ENCODE results near the gene C2orf92.
A peak's percentile ranks its signal among the peaks of the same experiment; 100 is the strongest.

The C2orf92 gene

DNA sequence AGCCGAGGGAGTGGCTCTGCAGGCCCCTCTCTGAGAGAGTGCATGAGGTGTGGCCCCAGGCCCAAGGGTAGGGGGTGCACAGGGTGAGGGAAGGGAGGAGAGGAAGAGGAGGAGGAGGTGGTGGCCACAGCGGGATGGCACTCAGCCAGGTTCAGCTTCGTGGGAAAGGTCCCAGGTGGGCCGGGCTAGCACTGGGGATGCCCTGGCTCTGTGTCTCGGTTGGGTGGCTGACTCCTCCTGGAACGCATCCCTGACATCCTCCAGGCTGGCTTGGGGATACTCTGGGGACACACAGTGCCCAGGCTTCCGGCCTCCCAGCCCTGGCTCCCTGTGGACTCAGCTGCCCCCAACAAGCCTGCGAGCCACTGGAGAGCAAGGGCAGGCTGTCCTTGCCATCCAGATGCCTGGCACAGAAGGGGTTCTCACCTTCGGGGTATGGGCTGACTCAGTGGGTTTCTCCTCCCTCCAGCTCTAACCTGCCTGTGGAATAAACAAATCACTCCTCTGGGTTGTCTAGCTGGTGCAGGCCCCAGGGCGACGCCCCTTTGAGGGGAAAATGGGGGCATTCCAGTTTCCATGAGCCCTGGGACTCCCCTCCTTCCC, 43.3 kb downstream of the C2orf92 start:
- DNase-seq (ENCODE audit: insufficient read length, low spot score): no peak
- FAIRE-seq: peak; percentile 46

DNA sequence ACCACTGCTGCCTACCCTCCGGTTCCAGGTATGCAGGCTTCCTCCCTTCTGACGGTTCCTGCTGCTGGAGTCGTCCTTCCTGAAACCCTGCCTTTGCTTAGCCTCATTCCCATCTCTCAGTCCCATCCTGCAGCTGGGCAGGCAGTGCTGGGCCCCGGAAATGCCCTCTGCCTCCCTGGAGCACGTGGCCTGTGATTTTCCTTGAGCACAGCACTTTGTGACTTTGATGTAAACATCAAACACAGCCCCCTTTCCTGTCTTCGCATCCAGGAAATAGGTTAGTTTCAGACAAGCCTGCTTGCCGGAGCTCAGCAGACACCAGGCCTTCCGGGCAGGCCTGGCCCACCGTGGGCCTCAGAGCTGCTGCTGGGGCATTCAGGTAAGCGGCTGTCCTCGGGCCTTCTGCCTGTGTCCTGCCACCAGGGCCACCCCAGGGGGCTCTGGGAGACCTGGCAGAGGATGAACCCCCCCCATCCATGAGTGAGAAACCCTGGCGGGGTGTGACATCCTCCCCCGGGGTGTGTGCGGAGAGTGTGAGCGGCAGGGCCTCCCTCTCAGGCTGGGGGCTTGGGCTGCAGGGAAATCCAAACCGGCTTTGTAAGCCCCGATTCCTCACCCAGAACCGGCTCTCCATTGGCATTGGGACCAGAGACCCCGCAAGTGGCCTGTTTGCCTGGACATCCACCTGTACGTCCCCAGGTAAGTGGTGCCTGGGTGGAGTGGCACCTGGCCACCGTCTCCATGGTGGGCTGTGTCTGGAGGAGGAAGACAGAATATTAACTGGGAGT, 44.0 kb downstream of the C2orf92 start, which contains the start of gene ZAP70:
Gene ZAP70, plus strand, starts transcription at position 281 of the 788 bp plus-strand sequence. CDS start 10,461 bp downstream, outside the sequence.
- DNase-seq (ENCODE audit: insufficient read length, low spot score) (no peak), FAIRE-seq (peak; percentile 38)

DNA sequence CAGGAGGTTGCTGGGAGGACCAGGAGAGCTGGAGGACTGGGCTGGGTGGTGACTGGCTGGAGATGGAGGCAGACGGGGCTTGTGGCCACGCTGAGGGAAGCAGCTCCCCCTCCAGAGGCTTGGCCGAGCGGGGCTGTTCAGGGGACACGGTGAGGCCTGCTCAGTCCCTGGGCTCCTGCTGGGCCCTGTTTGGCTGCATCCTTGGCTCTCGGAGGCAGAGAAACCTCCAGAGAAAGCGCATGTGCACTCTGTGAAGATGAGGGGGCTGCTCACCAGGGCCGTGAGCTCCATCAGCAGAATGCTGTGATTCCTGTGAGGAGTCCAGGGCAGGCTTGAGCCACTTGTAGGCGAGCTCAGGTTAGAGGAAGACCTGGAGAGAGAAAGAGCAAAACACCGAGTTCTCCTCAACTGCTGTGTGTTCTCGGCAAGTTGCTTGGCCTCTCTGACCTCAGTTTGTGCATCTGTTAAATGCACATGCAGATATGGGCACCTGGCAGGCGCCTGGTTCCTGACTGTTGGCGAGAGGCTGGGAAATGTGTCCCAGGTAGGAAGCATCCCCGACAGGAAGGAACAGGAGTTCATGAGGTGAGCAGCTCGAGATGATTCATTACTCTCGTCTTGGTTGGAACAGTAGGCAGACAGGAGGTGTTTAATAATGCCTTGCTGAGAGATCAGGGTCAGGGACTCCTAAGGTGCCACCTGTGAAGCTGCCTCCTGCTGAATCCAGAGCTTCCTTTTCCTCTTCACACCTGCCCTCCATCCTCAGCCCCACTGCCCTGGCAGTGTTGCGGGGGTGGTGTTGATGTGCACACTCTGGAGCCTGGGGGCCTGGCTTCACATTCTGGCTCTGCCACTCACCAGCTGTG, 44.8 kb downstream of the C2orf92 start:
- FAIRE-seq (no peak), DNase-seq (ENCODE audit: insufficient read length, low spot score) (no peak)

DNA sequence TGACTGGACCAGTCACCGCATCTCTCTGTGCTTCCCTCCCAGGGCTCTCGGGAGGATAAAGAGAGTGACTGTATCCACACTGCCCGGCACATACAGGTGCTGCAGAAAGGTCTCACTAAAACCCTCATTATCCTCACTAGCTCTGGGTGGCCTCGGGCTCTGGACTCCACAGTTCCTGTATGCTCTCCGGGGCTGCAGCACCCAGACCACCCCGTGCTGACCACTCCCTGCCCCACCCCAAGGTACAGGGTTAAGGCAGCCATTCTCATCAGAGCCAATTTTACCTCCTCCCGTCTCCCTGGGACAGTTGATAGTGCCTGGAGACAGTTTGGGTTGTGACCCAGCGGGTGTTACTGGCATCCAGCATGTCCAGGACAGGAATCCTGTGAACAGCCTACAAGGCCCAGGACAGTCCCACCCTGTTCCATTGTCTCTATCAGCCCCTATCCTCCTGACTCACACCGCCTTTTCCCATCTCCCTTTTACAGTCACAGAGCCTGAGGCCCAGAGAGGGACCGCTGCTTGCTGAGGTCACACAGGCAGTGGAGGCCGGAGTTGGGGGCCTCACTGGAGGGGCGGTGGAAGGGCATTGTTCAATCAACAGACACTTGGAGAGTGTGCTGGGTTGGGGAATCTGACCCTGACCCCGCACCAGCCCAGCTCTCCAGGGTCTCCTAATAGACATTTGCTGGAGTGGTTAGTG, 45.6 kb downstream of the C2orf92 start:
- no peak for FAIRE-seq
- no peak for DNase-seq (ENCODE audit: insufficient read length, low spot score)

DNA sequence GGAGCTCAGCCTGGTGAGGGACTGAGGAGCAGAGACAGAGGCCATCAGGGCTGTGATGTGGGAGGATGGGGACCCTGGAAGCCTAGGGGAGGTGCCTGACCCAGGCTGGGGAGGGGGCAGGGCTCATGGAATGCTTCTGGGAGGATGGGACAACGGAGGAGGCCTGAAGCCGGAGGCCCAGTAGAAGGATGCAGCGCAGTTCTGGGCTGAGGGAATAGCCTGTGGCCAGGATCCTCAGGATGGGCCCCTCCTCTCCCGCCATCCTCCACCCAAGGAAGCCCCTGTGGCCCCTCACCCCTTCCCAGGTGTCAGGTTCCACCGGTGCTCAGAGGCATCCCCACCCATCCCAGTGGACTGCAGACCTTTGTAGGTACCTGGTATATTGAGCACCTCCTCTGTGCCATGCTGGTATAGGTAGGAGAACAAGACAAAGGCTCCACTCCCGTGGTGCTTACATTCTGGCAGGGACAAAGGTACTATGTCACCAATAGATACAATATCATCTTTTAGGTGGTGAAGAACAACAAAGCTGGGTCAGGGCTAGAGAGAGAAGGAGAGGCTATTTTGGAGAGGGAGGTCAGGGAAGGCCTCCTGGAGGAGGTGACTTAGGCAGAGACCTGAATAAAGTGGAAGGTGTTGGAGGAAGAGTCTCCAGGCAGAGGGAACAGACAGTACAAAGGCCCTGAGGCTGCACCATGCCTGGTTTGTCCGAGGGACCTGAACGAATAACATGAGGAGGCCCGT, 46.6 kb downstream of the C2orf92 start:
- no peak for FAIRE-seq

DNA sequence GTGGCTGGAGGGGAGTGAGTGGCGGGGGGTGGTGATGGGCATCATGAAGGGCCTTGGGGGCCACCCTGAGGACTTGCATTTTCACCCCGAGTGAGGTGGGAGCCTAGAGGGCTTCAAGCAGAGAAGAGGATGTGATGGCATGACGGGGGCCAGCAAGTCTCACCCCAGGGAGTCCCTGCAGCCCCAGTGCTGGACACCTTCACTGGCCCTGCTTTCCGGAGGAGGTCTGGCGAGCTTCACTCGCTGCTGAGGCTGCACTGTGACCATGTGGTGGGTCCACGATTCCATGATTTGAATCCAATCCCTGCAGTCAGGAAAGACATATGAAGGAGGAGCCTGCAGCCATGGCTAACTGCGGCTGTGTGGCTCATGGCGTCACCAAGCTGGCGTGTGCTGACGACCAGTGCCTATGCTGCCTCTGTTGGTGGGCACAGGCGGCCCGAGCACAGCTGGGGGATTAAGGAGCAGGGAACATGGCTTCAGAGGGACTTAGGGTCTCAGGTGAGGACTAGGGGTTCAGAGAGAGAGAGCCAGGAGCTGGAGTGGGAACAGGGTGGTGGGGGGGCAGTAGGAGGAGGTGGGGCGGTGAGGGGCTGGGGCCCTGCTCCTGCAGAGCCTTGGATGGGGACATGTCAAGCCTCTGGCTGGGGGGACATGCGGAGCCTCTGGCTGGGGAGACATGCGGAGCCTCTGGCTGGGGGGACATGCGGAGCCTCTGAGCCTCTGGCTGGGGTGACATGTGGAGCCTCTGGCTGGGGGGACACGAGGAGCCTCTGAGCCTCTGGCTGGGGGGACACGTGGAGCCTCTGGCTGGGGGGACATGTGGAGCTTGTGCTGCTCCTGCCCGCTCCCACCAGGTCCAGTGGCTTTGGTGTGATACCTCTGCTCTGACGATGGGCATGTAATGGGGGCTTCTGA, 47.4 kb downstream of the C2orf92 start:
- DNase-seq (ENCODE audit: insufficient read length, low spot score) (no peak), FAIRE-seq (no peak)

More for the DNA sequence above, 46.6 kb downstream of the C2orf92 start:
- DNase-seq (ENCODE audit: insufficient read length, low spot score): no peak

DNA sequence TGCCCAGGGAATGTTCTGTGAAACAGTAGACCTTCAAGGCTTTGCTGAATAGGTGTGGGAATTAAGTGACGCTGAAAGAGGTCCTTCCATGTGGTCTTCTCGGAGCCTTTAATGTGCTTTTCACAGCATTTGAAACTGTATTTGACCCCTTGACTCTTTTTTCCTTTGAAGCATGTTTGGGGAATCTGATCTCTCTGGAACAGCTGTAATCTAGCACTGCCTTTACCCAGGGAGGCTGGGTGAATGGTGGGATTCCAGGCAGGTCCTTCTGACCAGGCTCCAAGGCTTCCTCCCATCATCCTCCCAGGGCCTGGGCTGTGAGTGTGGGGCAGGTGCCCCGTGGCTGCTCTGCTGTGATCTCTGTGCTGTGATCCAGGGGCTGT, 48.1 kb downstream of the C2orf92 start:
- no peak for DNase-seq (ENCODE audit: insufficient read length, low spot score)
- no peak for FAIRE-seq

DNA sequence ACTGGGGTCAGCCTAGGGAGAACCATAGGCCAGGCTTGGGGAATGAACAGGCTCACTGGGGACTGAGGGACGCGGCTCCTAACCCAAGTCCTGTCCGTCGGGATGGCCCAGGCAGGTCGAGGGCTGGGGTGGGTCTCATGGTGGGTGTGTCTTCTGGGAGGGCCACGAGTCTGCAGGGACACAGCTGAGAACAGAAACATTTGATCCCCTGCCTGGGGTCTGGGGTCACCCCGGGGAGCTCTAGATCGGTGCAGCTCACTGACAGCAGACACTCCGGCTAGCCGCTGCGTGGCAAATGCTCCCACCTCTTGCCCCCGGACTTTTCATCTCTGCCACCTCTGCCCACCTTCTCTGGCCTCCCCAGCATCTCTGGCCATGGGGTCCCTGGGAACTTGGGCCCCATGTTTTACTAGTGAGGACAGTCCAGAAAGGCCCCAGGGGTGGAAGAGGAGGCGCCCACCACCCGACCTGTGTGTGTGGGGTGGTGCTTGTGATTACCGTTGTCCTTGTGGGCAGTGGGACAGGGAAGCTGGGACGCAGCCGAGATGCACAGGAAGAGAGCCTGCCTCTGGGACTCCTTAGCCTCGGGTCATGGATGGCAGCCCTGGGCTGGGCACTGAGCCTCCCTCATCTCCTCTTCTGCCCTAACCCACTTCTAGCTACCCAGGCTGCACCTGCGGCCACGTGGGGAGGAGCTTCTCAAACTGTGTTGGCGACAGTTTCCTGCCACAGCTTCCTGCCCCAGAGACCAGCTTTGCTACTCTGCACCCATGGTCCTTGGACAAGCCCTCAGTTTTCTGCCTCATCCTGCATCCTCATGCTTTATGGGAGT, 48.8 kb downstream of the C2orf92 start:
- FAIRE-seq (no peak), DNase-seq (ENCODE audit: insufficient read length, low spot score) (no peak)

DNA sequence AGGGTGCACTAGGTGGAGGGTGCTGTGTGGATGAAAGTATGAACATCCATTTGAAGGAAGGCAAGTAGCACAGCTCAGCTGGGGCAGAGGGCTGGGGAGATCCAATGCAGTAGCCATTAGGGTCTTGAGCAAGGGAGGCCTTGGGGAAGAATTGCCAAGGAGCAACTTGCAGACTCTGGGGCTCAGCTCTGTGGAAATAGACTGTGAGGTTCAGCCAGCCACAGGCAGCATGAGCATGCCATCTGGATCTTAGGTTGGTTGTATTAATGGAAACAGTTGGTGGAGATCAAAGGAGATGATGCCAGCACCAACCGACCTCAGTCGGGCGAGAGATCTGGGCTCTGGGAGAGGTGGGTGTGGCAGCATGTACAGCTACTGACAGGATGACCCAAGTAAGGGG, 49.4 kb downstream of the C2orf92 start:
- no peak for FAIRE-seq

DNA sequence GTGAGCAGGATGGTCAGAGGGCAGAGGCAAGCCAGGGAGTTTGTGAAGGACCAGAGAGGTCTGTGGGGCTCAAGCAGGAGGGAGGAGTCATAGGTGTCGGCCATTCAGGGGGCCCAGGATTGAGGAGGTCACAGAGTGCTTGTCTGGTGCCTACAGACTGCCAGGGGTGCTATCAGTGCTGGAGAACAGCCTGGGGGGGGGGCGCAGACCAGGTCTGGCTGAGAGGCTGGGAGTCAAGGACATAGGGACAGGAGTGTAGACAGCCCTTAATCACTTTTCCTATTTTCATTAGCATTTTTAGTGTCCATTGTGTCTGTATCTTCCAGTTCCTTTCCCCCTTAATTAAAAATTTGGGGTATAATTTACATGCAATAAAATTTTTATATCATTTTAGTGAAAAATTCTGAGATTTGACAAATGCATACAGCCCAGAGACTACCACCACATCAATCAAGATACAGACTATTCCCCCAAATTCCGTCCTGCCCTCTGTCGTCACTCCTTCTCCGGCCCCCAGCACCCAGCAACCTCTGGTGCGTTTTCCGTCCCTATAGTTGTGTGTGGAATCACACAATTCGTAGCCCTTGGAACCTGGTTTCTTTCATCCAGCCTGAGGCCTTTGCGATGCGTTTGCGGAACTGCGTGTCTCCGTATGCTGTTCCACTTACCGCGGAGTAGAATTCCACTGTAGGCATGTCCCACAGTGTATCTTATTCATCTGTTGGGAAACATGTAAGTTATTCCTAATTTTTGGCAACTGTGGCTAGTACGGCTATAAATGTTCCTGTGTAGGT, 50.0 kb downstream of the C2orf92 start:
- DNase-seq (ENCODE audit: insufficient read length, low spot score): no peak
- no peak for FAIRE-seq

More for the DNA sequence above, 49.4 kb downstream of the C2orf92 start:
- DNase-seq (ENCODE audit: insufficient read length, low spot score): no peak

DNA sequence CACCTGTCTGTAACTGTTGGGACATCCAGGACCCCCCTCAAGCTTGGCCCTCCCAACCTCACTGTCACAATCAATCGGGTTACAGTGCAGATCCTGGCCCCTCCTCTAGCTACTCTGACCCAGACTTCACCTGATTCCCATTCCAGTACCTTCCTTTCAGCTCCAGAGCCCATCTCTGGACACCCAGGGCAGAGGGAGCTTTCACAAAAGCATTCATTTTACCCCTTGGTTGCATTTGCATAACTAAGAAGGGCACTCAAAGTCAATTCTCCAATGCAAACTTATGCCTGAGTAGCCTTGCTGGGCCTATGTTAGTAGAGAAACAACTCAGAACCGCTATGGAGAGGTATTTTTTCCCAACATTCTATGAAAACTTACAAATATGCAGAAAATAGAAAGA, 51.2 kb downstream of the C2orf92 start:
- DNase-seq (ENCODE audit: insufficient read length, low spot score) (no peak), FAIRE-seq (no peak)

DNA sequence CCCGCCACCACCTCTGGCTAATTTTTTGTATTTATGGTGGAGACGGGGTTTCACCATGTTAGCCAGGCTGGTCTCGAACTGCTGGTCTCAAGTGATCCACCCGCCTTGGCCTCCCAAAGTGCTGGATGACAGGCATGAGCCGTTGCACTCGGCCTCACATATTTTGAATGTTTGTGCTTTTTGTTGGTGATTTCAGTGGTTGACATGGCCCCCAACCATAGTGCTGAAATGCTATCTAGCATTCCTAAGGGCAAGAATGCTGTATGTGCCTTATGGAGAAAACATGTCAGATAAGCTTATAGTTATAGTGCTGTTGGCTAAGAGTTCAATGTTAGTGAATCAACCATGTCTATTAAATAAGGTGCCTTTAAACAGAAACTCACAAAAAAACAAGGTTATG, 52.7 kb downstream of the C2orf92 start:
- no peak for DNase-seq (ENCODE audit: insufficient read length, low spot score)
- no peak for FAIRE-seq

DNA sequence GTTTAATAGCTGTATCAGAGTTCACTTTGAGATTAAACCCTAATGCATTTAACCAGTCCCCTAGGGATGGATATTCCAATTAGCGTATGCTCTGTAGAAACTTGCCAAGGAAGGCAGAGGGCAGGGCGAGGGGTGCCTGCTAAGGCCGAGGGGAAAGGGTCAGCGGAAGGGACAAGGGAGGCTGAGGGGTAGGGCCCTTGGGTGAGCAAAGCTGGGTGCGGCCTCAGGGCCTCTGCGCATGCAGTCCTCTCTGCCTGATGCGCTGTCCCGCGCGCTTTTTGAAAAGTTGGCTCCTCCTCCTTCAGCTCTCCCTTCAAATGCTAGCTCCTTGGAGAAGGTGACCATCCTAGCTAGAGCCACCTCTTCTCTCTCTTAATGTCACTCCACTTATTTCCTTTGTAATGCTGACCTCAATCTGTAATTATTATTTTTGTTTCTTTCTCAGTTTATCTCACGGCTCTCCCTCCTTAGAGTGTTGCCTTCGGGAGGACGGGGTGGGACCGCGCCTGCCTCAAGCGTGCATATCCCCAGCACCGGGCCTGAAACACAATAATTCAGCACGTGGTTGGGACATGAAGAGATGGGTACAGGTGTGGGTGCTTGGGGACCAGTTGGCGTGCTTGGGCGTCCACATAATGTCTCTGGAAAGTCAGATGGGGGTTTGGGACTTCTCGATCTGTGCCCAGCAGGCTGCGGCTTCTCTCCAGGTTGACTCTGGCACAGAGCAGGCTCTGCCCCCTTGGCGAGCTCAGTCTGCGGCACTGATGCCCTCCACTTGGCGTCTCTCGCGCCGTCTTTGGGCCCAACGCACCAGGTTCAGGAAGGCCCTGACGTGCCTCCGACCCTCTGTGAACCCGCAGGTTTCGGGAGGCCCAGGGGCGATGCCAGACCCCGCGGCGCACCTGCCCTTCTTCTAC, 53.9 kb downstream of the C2orf92 start:
- FAIRE-seq: no peak
- DNase-seq (ENCODE audit: insufficient read length, low spot score): no peak

DNA sequence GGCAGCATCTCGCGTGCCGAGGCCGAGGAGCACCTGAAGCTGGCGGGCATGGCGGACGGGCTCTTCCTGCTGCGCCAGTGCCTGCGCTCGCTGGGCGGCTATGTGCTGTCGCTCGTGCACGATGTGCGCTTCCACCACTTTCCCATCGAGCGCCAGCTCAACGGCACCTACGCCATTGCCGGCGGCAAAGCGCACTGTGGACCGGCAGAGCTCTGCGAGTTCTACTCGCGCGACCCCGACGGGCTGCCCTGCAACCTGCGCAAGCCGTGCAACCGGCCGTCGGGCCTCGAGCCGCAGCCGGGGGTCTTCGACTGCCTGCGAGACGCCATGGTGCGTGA, 54.5 kb downstream of the C2orf92 start:
- DNase-seq (ENCODE audit: insufficient read length, low spot score): no peak

DNA sequence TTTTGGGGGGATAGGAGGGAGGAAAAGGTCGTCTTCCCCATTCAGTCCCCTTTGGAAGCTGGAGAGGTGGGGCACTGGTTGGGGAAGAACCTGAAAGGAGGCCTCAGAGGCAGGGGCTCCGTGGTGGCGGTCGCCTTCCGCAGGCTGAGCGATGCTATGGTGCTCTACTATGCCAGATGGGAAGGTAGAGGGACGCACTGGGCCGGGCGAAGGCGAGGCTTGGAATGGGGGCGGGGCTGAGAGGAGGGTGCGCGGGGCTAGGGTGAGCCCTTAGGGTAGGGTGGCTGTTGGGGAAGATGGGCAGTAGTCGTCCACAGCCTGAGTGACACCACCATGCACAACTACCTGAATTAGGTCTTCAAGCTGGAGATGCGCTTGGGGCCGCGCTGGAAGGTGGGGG, 55.0 kb downstream of the C2orf92 start:
- DNase-seq (ENCODE audit: insufficient read length, low spot score) (no peak), FAIRE-seq (no peak)

More for the DNA sequence above, 54.5 kb downstream of the C2orf92 start:
- FAIRE-seq: no peak

DNA sequence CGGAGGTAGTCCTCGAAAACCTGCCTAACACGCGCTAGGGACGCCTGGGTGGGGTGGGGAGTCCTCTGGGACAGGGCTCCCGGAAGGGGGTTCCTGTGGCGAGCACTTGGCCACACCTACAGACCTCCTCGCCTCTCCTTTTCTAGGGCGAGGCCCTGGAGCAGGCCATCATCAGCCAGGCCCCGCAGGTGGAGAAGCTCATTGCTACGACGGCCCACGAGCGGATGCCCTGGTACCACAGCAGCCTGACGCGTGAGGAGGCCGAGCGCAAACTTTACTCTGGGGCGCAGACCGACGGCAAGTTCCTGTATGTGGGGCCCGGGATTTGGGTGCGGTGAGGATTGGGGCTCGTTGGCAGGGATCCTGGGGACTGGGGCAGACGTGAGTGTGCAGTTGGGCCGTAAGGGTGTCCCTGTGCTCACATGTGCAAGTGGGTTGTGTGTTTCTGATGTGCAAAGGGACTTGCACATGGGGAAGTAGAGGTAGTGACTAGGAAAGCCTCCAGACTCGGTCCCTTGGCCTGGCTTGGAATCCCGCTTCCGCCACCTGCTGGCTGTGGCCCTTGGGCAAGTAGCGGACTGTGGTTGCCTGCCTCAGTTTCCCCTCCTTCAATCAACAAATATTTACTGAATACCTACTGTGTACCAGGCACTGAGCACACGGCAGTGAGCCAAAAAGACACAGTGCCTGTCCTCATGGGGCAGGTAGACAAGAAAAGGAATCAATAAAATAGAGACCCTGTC, 55.6 kb downstream of the C2orf92 start:
- FAIRE-seq (no peak), DNase-seq (ENCODE audit: insufficient read length, low spot score) (no peak)

All from HTR-8/SVneo (cell line).